VCaP (cell line): Measurements from ENCODE around the gene C2orf69.

ENCODE experiments used
- H3K27ac ChIP-seq: fragments of 450-650 bp; 2 replicates; pipeline ENCODE4 v1.5.1; 2017
- CTCF ChIP-seq: fragments of 450-650 bp; conservative IDR thresholded peaks from 2 replicates; pipeline ENCODE4 v1.5.1; 2017; ENCODE audit warnings: mild to moderate bottlenecking, moderate library complexity

The C2orf69 gene

DNA sequence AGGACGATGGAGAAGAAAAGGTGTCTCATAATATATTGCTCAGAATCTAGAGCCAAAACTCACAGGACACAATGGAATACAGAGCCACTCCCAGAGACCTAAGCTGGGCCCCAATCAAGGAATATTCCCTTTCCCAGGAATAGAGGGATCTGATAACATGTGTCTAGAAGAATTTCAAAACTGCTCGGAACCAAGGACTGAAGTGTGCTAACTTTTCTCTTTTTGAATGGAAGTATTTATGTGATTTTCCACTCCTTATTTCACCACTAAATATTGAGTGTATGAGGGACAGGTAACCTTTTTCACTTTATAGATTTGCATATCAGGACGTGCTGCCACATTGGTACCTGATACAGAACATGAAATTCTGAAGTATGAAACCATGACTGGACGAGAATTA, 9.2 kb upstream of the C2orf69 start:
- TF ChIP-seq CTCF, result no peak
- H3K27ac ChIP-seq, result no peak overlapping the region

DNA sequence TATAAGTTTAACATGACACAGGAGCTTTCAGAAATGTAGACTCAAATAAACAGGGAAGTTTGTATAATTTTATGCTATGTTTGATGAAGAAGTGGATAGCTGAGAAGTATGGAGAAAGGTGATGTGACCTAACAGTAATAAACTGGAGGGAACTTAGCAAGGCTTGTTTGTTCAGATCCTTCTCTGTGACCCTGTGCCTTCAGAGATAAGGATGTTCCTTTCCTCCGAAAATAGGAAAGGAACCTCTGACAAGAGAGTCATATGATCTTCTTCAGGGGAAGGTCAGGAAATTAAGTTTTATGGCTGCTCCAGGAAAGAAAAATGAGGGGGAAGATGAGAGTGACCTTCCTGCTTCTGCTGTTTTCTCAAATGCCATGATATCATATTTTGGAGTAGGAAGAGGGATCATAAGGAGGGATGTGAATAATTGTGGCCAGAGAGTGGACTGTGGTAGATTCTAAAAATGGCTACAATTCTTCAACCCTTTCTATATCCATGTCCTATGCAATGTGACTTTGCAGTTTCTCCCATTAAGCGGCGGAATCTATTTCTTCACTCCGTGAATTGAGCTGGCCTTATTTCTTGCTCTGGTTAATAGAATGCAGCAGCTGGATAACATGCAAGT, 8.5 kb upstream of the C2orf69 start:
- no peak for TF ChIP-seq CTCF
- H3K27ac ChIP-seq, result no peak overlapping the region

DNA sequence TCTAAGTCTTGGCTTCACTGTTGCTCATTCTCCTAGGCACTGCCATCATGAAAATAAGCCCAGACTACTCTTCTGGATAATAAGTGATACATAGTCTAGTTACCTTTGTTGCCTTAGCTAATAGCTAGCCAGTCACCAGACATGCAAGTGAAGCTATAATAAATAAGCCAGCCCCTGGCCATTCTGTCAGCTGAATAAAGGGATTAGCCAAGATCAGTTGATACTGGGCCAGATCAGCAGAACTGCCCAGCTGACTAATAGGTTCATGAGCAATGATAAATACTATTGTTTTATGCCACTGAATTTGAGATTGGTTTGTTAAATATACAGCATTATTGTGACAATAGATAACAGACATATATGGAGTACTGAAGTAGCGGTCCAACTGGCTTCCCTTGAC, 8.0 kb upstream of the C2orf69 start:
- TF ChIP-seq CTCF, result no peak
- H3K27ac ChIP-seq, result no peak overlapping the region

DNA sequence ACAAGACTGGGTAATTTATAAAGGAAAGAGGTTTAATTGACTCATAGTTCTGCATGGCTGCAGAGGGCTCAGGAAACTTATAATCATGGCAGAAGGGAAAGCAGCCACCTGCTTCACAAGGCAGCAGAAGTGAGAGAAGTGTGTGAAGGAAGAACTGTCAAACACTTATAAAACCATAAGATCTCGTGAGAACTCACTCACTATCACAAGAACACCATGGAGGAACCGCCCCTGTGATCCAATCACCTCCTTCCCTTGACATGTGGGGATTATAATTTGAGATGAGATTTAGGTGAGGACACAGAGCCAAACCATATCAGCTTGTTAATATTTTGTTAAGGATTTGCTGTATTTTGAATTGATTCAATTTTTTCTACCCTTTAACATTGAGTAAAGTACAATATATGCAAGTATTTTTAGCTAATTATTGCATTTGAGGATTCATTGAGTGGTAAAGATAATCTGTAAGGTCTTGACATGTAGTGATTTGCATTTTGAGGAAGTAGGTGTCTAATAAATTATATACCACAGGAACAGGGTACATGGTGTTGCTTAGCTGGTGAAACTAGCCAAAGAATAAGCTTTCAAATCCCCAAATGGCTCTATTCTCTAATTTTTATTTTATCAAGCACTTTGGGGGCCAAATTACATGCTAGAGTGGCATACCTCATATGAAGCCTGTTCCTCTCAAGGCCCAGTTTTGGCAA, 3.9 kb upstream of the C2orf69 start:
- H3K27ac ChIP-seq, result no peak overlapping the region
- no peak for TF ChIP-seq CTCF

DNA sequence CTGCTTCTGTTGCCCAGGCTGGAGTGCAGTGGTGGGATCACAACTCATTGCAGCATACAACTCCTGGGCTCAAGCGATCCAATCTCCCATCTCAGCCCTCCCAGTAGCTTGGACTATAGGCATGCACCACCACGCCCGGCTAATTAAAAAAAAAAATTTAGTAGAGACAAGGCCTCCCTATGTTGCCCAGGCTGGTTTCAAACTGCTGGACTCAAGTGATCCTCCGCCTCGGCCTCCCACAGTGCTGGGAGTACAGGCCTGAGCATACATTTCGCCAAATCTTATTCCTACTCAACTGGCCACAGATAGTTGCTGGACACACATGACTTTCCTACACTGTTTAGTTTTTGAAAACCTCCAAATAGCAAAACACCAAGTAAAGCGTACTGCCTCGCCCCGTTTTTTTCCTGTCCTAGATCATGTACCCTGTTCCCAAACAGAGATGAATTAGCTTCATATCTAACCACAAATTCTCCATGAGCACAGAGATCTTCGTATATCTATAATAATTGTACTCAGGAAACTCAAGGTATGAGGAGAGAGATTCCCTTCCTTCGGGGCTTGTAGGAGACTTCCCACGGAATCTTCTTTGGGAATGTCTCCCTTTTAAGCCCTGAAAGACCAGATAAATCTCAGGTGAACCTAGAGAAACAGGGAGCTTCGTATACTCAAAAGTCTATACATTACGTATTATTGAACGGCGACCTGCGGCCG, 598 bp upstream of the C2orf69 start:
- no peak for TF ChIP-seq CTCF
- H3K27ac ChIP-seq, result peak overlapping the region; percentile 89

DNA sequence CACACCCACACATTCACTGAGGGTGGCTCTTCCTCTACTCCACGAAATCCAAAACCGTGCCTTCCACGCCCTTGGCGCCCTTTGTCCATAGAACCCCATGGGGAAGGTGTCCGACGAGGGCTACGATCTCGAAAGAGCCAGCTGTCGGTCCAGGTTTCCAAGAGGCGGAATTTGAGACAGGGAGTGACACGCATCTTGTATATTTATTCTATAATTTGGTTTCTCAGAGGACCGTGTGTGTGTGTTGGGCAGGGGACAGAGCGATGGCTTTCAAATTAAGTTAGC, 726 bp downstream of the C2orf69 start:
- TF ChIP-seq CTCF, result no peak
- H3K27ac ChIP-seq, result peak overlapping the region; percentile 89

- peak overlapping the region; percentile 89 for H3K27ac ChIP-seq
These were observed 1.5 kb downstream of the C2orf69 start for GRCh38 chr2:199912553-199913114.
